Measurements from ENCODE around the gene POU3F3.

Gene POU3F3

GRCh38 chr2:104840156-104840555, 13.8 kb upstream of the POU3F3 start:
- H3K36me3 ChIP-seq (ENCODE audit: insufficient read depth, low read length) = peaks cover 1% of the 10 kb centered on the region
- no peaks in the 10 kb centered on the region for H3K27me3 ChIP-seq (ENCODE audit: insufficient read depth, low read length)
- no peaks in the 10 kb centered on the region for H3K9me3 ChIP-seq (ENCODE audit: low read length)
- H3K4me3 ChIP-seq (ENCODE audit: low read length) = no peak overlapping the region
- no peak overlapping the region for H2AFZ ChIP-seq (ENCODE audit: low read depth, low read length)
- peaks cover 44% of the 10 kb centered on the region for H3K4me1 ChIP-seq (ENCODE audit: insufficient read depth, low read length)

GRCh38 chr2:104840893-104841585, 12.9 kb upstream of the POU3F3 start:
- Histone ChIP-seq H3K4me3 (ENCODE audit: low read length) (peak overlapping the region; percentile 75), H3K27me3 (ENCODE audit: insufficient read depth, low read length) (no peaks in the 10 kb centered on the region), H3K9me3 (ENCODE audit: low read length) (no peaks in the 10 kb centered on the region), H3K4me1 (ENCODE audit: insufficient read depth, low read length) (peaks cover 50% of the 10 kb centered on the region), H2AFZ (ENCODE audit: low read depth, low read length) (no peak overlapping the region), H3K36me3 (ENCODE audit: insufficient read depth, low read length) (peaks cover 1% of the 10 kb centered on the region)

- H3K27me3 ChIP-seq (ENCODE audit: insufficient read depth, low read length) = no peaks in the 10 kb centered on the region
- peaks cover 51% of the 10 kb centered on the region for H3K4me1 ChIP-seq (ENCODE audit: insufficient read depth, low read length)
- H3K36me3 ChIP-seq (ENCODE audit: insufficient read depth, low read length) = peaks cover 3% of the 10 kb centered on the region
- H3K4me3 ChIP-seq (ENCODE audit: low read length) = peak overlapping the region; percentile 75
- H3K9me3 ChIP-seq (ENCODE audit: low read length) = no peaks in the 10 kb centered on the region
- H2AFZ ChIP-seq (ENCODE audit: low read depth, low read length) = no peak overlapping the region
These were observed 12.2 kb upstream of the POU3F3 start for GRCh38 chr2:104841744-104842143.

- Histone ChIP-seq H3K4me3 (ENCODE audit: low read length) (peak overlapping the region; percentile 75), H3K36me3 (ENCODE audit: insufficient read depth, low read length) (peaks cover 3% of the 10 kb centered on the region), H3K27me3 (ENCODE audit: insufficient read depth, low read length) (no peaks in the 10 kb centered on the region)
These were observed 8.9 kb upstream of the POU3F3 start for GRCh38 chr2:104844807-104845551.

GRCh38 chr2:104845552-104845931, 8.4 kb upstream of the POU3F3 start:
- H3K4me1 ChIP-seq (ENCODE audit: insufficient read depth, low read length) = peaks cover 54% of the 10 kb centered on the region
- H3K36me3 ChIP-seq (ENCODE audit: insufficient read depth, low read length) = peaks cover 3% of the 10 kb centered on the region
- no peak overlapping the region for H2AFZ ChIP-seq (ENCODE audit: low read depth, low read length)
- H3K4me3 ChIP-seq (ENCODE audit: low read length) = peak overlapping the region; percentile 75
- no peaks in the 10 kb centered on the region for H3K9me3 ChIP-seq (ENCODE audit: low read length)
- H3K27me3 ChIP-seq (ENCODE audit: insufficient read depth, low read length) = no peaks in the 10 kb centered on the region

More at GRCh38 chr2:104844807-104845551, 8.9 kb upstream of the POU3F3 start:
- Histone ChIP-seq H3K4me1 (ENCODE audit: insufficient read depth, low read length) (peaks cover 60% of the 10 kb centered on the region), H2AFZ (ENCODE audit: low read depth, low read length) (no peak overlapping the region), H3K9me3 (ENCODE audit: low read length) (no peaks in the 10 kb centered on the region)

- no peak overlapping the region for H2AFZ ChIP-seq (ENCODE audit: low read depth, low read length)
- H3K36me3 ChIP-seq (ENCODE audit: insufficient read depth, low read length) = peaks cover 3% of the 10 kb centered on the region
- no peaks in the 10 kb centered on the region for H3K9me3 ChIP-seq (ENCODE audit: low read length)
- peaks cover 48% of the 10 kb centered on the region for H3K4me1 ChIP-seq (ENCODE audit: insufficient read depth, low read length)
- H3K4me3 ChIP-seq (ENCODE audit: low read length) = peak overlapping the region; percentile 75
- no peaks in the 10 kb centered on the region for H3K27me3 ChIP-seq (ENCODE audit: insufficient read depth, low read length)
These were observed 7.7 kb upstream of the POU3F3 start for GRCh38 chr2:104845946-104846785.

GRCh38 chr2:104846786-104847585, 6.9 kb upstream of the POU3F3 start:
- H2AFZ ChIP-seq (ENCODE audit: low read depth, low read length) = no peak overlapping the region
- H3K27me3 ChIP-seq (ENCODE audit: insufficient read depth, low read length) = no peaks in the 10 kb centered on the region
- peaks cover 3% of the 10 kb centered on the region for H3K36me3 ChIP-seq (ENCODE audit: insufficient read depth, low read length)
- no peaks in the 10 kb centered on the region for H3K9me3 ChIP-seq (ENCODE audit: low read length)
- H3K4me3 ChIP-seq (ENCODE audit: low read length) = peak overlapping the region; percentile 75
- H3K4me1 ChIP-seq (ENCODE audit: insufficient read depth, low read length) = peaks cover 40% of the 10 kb centered on the region

- Histone ChIP-seq H3K36me3 (ENCODE audit: insufficient read depth, low read length) (peaks cover 3% of the 10 kb centered on the region), H3K9me3 (ENCODE audit: low read length) (no peaks in the 10 kb centered on the region), H3K27me3 (ENCODE audit: insufficient read depth, low read length) (no peaks in the 10 kb centered on the region), H2AFZ (ENCODE audit: low read depth, low read length) (no peak overlapping the region), H3K4me3 (ENCODE audit: low read length) (peak overlapping the region; percentile 75), H3K4me1 (ENCODE audit: insufficient read depth, low read length) (peaks cover 37% of the 10 kb centered on the region)
These were observed 6.2 kb upstream of the POU3F3 start for GRCh38 chr2:104847586-104848160.

GRCh38 chr2:104848526-104848925, 5.4 kb upstream of the POU3F3 start:
- peaks cover 3% of the 10 kb centered on the region for H3K36me3 ChIP-seq (ENCODE audit: insufficient read depth, low read length)
- H3K27me3 ChIP-seq (ENCODE audit: insufficient read depth, low read length) = no peaks in the 10 kb centered on the region
- H3K9me3 ChIP-seq (ENCODE audit: low read length) = no peaks in the 10 kb centered on the region
- H3K4me1 ChIP-seq (ENCODE audit: insufficient read depth, low read length) = peaks cover 35% of the 10 kb centered on the region
- no peak overlapping the region for H2AFZ ChIP-seq (ENCODE audit: low read depth, low read length)
- H3K4me3 ChIP-seq (ENCODE audit: low read length) = peak overlapping the region; percentile 75

- Histone ChIP-seq H3K4me3 (ENCODE audit: low read length) (peak overlapping the region; percentile 75), H3K36me3 (ENCODE audit: insufficient read depth, low read length) (peaks cover 3% of the 10 kb centered on the region), H2AFZ (ENCODE audit: low read depth, low read length) (no peak overlapping the region), H3K27me3 (ENCODE audit: insufficient read depth, low read length) (no peaks in the 10 kb centered on the region), H3K9me3 (ENCODE audit: low read length) (no peaks in the 10 kb centered on the region), H3K4me1 (ENCODE audit: insufficient read depth, low read length) (peaks cover 32% of the 10 kb centered on the region)
These were observed 4.8 kb upstream of the POU3F3 start for GRCh38 chr2:104849101-104849500.

- Histone ChIP-seq H3K36me3 (ENCODE audit: insufficient read depth, low read length) (peaks cover 3% of the 10 kb centered on the region), H3K4me1 (ENCODE audit: insufficient read depth, low read length) (peaks cover 32% of the 10 kb centered on the region), H3K4me3 (ENCODE audit: low read length) (peak overlapping the region; percentile 75), H3K9me3 (ENCODE audit: low read length) (no peaks in the 10 kb centered on the region), H3K27me3 (ENCODE audit: insufficient read depth, low read length) (no peaks in the 10 kb centered on the region), H2AFZ (ENCODE audit: low read depth, low read length) (no peak overlapping the region)
These were observed 4.2 kb upstream of the POU3F3 start for GRCh38 chr2:104849618-104850141.
